ENCODE measurements around the gene HAUS1.

GRCh38 chr18:46134920-46135675, 30.9 kb downstream of the HAUS1 start:
- TF ChIP-seq CTCF (IDR thresholded peaks at IDR 0.05), result no peak
- no peak for TF ChIP-seq POLR2A (IDR thresholded peaks at IDR 0.05)

Data from suprapubic skin (tissue), 3 donors.